ENCODE results near the gene RELCH.

The RELCH gene

DNA sequence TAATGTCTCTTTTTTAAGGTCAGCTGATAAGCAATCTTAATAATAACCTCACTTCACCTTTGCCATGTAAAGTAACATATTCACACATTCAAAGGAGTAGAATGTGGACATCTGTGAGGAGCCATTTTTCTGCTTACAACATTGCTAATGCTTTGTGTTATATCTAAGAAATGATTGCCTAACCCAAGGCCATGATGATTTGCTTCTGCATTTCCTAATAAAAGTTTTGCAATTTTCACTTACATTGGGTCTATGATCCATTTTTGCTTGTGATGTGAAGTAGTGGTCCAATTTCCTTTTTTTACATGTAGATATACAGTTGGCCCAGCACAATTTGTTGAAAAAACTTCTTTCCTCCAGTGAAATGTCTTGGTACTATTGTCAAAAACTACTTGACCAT lies 22.0 kb downstream of the RELCH start:
- Mint-ChIP-seq H3K4me1 (peaks cover 58% of the 10 kb centered on the region), H3K36me3 (peaks cover 11% of the 10 kb centered on the region), H3K4me3 (no peak overlapping the region), H3K27me3 (no peaks in the 10 kb centered on the region), H3K9me3 (no peaks in the 10 kb centered on the region), H3K27ac (no peak overlapping the region)

- Mint-ChIP-seq H3K9me3 (no peaks in the 10 kb centered on the region), H3K4me1 (peaks cover 59% of the 10 kb centered on the region), H3K4me3 (no peak overlapping the region), H3K27ac (no peak overlapping the region), H3K27me3 (no peaks in the 10 kb centered on the region), H3K36me3 (peaks cover 14% of the 10 kb centered on the region)
Measured at GRCh38 chr18:62210138-62210537, 23.1 kb downstream of the RELCH start.

- Mint-ChIP-seq H3K9me3 (no peaks in the 10 kb centered on the region), H3K27me3 (no peaks in the 10 kb centered on the region), H3K4me1 (peaks cover 58% of the 10 kb centered on the region), H3K4me3 (no peak overlapping the region), H3K27ac (no peak overlapping the region), H3K36me3 (peaks cover 14% of the 10 kb centered on the region)
Measured at GRCh38 chr18:62211325-62211828, 24.3 kb downstream of the RELCH start.

DNA sequence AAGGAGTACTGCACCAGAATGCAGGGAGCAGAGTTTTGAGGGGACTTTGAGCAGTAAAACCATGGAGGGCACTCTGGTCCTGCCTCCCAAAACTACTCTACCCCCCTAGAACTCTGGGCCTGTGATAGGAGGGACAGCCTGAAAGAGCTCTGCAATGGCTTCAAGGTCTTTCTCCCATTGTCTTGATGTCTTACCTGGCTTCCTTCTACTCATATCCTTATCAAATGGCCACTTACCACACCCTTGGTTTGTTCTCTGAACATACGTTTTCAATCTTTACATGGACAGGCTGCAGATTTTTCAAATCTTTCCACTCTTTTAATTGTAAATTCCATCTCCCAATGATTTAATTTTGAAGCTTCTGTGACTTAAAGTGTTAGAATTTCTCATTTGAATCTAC lies 27.7 kb downstream of the RELCH start:
- peaks cover 16% of the 10 kb centered on the region for H3K36me3 Mint-ChIP-seq
- H3K27ac Mint-ChIP-seq: no peak overlapping the region
- H3K27me3 Mint-ChIP-seq: no peaks in the 10 kb centered on the region
- H3K4me1 Mint-ChIP-seq: peaks cover 53% of the 10 kb centered on the region
- H3K4me3 Mint-ChIP-seq: no peak overlapping the region
- H3K9me3 Mint-ChIP-seq: no peaks in the 10 kb centered on the region

DNA sequence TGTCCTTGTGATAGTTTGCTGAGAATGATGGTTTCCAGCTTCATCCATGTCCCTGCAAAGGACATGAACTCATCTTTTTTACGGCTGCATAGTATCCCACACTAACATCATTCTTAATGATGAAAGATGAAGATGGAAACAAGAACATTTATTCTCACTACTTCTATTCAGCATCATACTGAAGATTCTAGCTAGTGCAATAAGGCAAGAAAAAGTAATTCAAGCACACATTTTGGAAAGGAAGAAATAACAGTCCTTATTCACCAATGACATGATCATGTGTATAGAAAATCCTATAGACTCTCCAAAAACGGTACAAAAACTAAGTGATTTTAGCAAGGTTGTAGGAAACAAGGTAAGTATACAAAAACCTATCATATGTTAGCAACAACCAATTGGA lies 37.2 kb downstream of the RELCH start:
- H3K4me3 Mint-ChIP-seq: no peak overlapping the region
- peaks cover 4% of the 10 kb centered on the region for H3K4me1 Mint-ChIP-seq
- no peaks in the 10 kb centered on the region for H3K27me3 Mint-ChIP-seq
- H3K9me3 Mint-ChIP-seq: peaks cover 6% of the 10 kb centered on the region
- no peak overlapping the region for H3K27ac Mint-ChIP-seq
- H3K36me3 Mint-ChIP-seq: peaks cover 34% of the 10 kb centered on the region

DNA sequence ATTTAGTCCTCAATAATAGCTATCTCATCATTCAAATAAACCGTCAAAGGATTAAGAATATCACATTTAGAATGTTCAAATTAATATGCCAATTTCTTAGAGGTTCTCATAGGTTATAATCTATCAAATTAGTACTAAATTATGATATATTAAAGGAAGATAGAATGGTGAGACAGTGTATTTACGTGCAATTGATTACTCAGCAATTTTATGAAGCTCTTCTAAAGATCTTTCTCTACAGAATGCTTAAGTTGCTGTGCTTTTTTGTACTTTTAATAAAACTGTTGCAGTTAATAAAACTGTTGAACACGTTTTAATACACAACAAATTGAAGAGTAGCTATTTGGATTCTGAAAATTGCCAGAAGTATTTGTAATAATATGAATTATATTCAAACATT lies 39.0 kb downstream of the RELCH start:
- no peak overlapping the region for H3K4me3 Mint-ChIP-seq
- no peaks in the 10 kb centered on the region for H3K4me1 Mint-ChIP-seq
- H3K36me3 Mint-ChIP-seq: peaks cover 44% of the 10 kb centered on the region
- no peaks in the 10 kb centered on the region for H3K27me3 Mint-ChIP-seq
- H3K9me3 Mint-ChIP-seq: peaks cover 6% of the 10 kb centered on the region
- no peak overlapping the region for H3K27ac Mint-ChIP-seq

- Mint-ChIP-seq H3K36me3 (peaks cover 21% of the 10 kb centered on the region), H3K9me3 (no peaks in the 10 kb centered on the region), H3K27me3 (no peaks in the 10 kb centered on the region), H3K4me3 (no peak overlapping the region), H3K27ac (peak overlapping the region; percentile 1), H3K4me1 (peaks cover 20% of the 10 kb centered on the region)
Measured at GRCh38 chr18:62236252-62236651, 49.2 kb downstream of the RELCH start.

- H3K4me1 Mint-ChIP-seq: peaks cover 20% of the 10 kb centered on the region
- no peaks in the 10 kb centered on the region for H3K9me3 Mint-ChIP-seq
- H3K4me3 Mint-ChIP-seq: no peak overlapping the region
- no peaks in the 10 kb centered on the region for H3K27me3 Mint-ChIP-seq
- peaks cover 13% of the 10 kb centered on the region for H3K36me3 Mint-ChIP-seq
- H3K27ac Mint-ChIP-seq: no peak overlapping the region
Measured at GRCh38 chr18:62239475-62239874, 52.4 kb downstream of the RELCH start.

GRCh38 chr18:62242955-62243354 lies 55.9 kb downstream of the RELCH start:
- Mint-ChIP-seq H3K27ac (no peak overlapping the region), H3K27me3 (no peaks in the 10 kb centered on the region), H3K36me3 (peaks cover 1% of the 10 kb centered on the region), H3K9me3 (no peaks in the 10 kb centered on the region), H3K4me3 (no peak overlapping the region), H3K4me1 (peaks cover 7% of the 10 kb centered on the region)

DNA sequence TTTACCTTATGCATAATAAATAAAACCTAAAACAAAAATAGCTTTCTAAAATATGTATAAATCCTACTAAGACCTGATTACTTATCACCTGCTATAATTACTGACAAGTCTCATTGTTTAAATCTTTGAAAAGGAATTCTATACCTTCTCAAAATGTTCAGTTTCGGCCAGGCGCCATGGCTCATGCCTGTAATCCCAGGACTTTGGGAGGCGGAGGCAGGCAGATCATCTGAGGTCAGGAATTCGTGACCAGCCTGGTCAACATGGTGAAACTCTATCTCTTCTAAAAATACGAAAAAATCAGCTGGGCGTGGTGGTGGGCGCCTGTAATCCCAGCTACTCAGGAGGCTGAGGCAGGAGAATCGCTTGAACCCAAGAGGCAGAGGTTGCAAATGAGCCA lies 58.1 kb downstream of the RELCH start:
- Mint-ChIP-seq H3K4me1 (no peaks in the 10 kb centered on the region), H3K9me3 (no peaks in the 10 kb centered on the region), H3K36me3 (peaks cover 1% of the 10 kb centered on the region), H3K27ac (no peak overlapping the region), H3K27me3 (no peaks in the 10 kb centered on the region), H3K4me3 (no peak overlapping the region)

DNA sequence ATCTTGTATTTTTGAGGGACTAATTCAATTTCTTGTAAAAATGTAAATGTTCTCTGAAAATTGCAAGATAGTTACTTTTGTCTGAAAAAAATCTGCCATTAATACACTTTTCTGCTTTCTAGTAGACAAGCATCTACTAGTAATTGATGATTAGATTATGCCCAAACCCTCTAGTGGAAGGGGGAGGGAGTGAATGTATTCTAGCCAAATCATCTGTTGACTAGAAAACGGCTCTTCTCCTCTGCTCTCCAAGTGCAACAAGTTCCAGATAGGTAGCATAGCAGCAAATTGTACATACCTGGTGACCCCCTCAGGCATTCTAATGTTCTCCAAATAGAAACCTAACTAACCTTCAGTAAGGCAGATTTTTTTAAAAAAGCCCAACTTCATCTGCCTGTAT lies 58.6 kb downstream of the RELCH start:
- Mint-ChIP-seq H3K36me3 (peaks cover 3% of the 10 kb centered on the region), H3K27ac (no peak overlapping the region), H3K4me3 (no peak overlapping the region), H3K9me3 (no peaks in the 10 kb centered on the region), H3K27me3 (no peaks in the 10 kb centered on the region), H3K4me1 (no peaks in the 10 kb centered on the region)

DNA sequence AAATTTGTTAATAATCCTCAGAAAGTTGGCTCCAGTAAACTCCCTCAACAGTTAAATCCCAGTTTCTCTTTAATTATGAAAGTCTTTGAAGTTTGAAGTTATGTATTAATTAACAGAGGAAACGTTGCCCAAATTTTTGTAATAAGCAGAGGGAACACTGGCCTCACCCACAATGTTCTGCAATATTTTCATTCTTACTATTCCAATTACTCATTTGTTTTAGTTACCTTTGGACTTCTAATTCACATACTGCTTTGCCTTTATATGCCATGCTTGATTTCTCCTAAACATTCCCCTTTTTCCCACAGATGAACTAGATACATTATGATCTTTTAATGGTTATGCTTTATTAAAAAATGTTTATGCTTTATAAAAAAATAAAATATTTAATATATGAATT lies 61.3 kb downstream of the RELCH start:
- Mint-ChIP-seq H3K4me1 (no peaks in the 10 kb centered on the region), H3K27me3 (no peaks in the 10 kb centered on the region), H3K36me3 (peaks cover 3% of the 10 kb centered on the region), H3K27ac (peak overlapping the region; percentile 8), H3K4me3 (no peak overlapping the region), H3K9me3 (no peaks in the 10 kb centered on the region)

DNA sequence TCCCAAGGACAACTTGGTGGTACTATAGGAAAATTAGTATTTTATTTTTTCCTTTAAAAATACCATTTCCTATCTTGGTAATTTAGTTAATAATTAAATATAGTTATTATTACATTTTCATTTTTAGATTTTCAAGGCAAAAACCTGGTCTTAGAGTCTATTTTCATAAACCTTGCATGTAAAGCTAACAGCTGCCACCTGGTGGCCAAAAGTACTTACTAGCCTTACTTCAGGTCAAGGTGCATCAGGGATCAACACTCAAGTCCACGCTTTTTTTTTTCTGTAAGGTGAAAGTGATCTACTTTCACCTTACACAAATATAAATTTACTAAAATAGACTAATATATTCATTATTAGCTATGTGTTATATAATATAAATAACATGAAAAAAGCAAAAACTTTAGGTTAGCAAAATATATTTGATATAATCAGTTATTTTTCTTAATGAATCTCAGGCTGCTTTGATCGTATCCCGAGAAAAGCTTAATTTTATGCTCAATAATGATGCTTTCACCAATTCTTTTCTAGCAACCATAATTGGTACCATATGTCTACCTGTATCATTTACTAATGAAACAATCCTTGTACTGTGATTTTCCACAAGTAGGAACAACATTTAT lies 62.5 kb downstream of the RELCH start:
- H3K4me1 Mint-ChIP-seq: no peaks in the 10 kb centered on the region
- H3K9me3 Mint-ChIP-seq: no peaks in the 10 kb centered on the region
- H3K27ac Mint-ChIP-seq: no peak overlapping the region
- peaks cover 2% of the 10 kb centered on the region for H3K36me3 Mint-ChIP-seq
- no peak overlapping the region for H3K4me3 Mint-ChIP-seq
- no peaks in the 10 kb centered on the region for H3K27me3 Mint-ChIP-seq

DNA sequence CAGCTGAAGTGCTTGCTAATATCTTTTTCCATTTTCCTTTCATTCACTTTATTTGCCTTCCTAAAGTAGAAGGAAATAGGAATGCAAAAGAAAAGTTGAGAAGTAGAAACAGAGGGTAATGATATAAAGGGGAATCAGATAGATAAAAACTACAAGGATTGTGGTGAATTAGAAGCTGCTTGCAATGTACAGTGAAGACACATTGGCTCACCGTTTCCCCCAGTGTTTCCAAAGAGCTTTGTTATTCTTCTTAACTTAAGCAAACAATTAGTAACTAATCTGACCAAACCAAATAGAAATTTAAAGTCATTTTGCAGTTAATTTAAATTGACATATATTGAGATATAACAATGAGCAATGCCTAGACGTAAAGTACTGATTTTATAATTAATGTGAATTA lies 63.4 kb downstream of the RELCH start:
- Mint-ChIP-seq H3K36me3 (peaks cover 4% of the 10 kb centered on the region), H3K27me3 (no peaks in the 10 kb centered on the region), H3K9me3 (no peaks in the 10 kb centered on the region), H3K27ac (no peak overlapping the region), H3K4me1 (no peaks in the 10 kb centered on the region), H3K4me3 (no peak overlapping the region)

GRCh38 chr18:62258093-62258492 lies 71.0 kb downstream of the RELCH start:
- Mint-ChIP-seq H3K4me3 (no peak overlapping the region), H3K4me1 (no peaks in the 10 kb centered on the region), H3K27me3 (no peaks in the 10 kb centered on the region), H3K9me3 (no peaks in the 10 kb centered on the region), H3K27ac (no peak overlapping the region), H3K36me3 (peaks cover 18% of the 10 kb centered on the region)

GRCh38 chr18:62258616-62259015 lies 71.6 kb downstream of the RELCH start:
- no peak overlapping the region for H3K4me3 Mint-ChIP-seq
- no peaks in the 10 kb centered on the region for H3K27me3 Mint-ChIP-seq
- no peaks in the 10 kb centered on the region for H3K4me1 Mint-ChIP-seq
- H3K27ac Mint-ChIP-seq: no peak overlapping the region
- H3K9me3 Mint-ChIP-seq: no peaks in the 10 kb centered on the region
- H3K36me3 Mint-ChIP-seq: peaks cover 18% of the 10 kb centered on the region

DNA sequence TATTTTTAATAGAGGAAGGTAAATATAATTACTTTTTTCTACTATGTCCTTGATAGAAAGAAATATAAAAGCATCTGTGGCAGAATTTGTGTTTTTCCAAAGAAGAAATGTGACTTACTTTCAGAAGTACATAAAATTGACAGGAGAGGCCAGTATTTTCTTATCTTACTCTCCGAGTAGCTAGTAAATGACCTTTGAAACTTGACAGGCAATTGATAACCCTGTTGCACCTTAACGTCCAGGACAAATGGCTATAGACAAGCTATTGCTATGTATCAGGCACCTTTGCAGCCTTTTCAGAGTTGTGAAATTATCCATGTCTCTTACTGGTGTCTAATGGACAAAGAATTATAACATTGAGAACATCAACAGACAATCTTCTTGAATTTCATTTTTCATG lies 75.0 kb downstream of the RELCH start:
- Mint-ChIP-seq H3K27me3 (no peaks in the 10 kb centered on the region), H3K9me3 (no peaks in the 10 kb centered on the region), H3K36me3 (peaks cover 17% of the 10 kb centered on the region), H3K4me3 (no peak overlapping the region), H3K27ac (no peak overlapping the region), H3K4me1 (no peaks in the 10 kb centered on the region)

Measured in activated naive CD4-positive, alpha-beta T cell treated with anti-CD3 and anti-CD28 coated beads, Interleukin-2, amount 50 U/mL, for 24 hours (primary cell).